H1 (cell line): ENCODE data around the gene APOBEC2. TPM values are rescaled to one million over a fixed set of nuclear protein-coding genes. Genes with fewer than 3 reads are reported as not detected.

Source experiments
- TBP ChIP-seq: IDR thresholded peaks from 2 replicates; pipeline ENCODE4 v1.6.1; 2011; ENCODE audit warnings: low read depth, low read length, improper control_type of control experiment
- polyA plus RNA-seq, 7 experiments: library from polyadenylated mRNA; depleted of rRNA in 3 of 7; stranded (reverse) in 5 of 7; unstranded in 2 of 7; fragments of >200 nt in 5 of 7; fragments of 200-250 nt in 2 of 7; gene quantifications; 1 replicate in 5 of 7; 2 replicates in 1 of 7; 4 replicates in 1 of 7; pipeline versions ENCODE4 v1.2.1 to v1.2.3, GENCODE V29; 2011 to 2013; ENCODE audit warnings: missing spikeins in 2 of 7, mixed read lengths in 2 of 7
- total RNA-seq: library from RNA; stranded (reverse); fragmentation: NEBNext Ultra II Directional; extraction: Animal tissue kit (Norgen Biotek cat#: 25700); gene quantifications from 2 replicates; pipeline ENCODE4 v1.2.1, GENCODE V29; 2021
- TF ChIP-seq, protein P1 (sequence below): IDR thresholded peaks from 2 replicates; pipeline ENCODE4 v1.6.1; 2011; ENCODE audit warnings: low read length, improper control_type of control experiment

The APOBEC2 gene
- total and polyA plus RNA-seq, 2 of the 8 experiments (the other 6 are each of a cell fraction or from before 2014, with no cell fraction given), result not detected

DNA sequence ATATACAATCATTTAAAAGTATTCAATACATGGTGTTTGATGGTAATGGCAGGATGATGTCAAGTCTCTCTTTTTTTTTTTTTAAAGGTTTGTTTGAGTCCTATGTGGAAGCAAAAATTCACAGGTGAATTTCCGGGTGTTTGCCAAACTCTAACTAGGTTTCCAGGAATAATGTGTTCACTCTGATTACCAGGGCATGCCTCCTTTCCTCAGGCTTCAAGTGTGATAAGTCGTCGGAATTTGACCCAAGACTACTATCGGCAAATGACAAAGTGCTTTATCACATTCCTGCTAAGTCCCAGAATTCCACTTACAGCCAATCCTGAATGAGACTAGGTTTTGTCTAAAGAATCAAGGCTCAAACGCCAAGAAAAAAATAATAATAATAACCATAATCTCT lies 11.8 kb downstream of the APOBEC2 start (continued):
- TF ChIP-seq, protein P1, sequence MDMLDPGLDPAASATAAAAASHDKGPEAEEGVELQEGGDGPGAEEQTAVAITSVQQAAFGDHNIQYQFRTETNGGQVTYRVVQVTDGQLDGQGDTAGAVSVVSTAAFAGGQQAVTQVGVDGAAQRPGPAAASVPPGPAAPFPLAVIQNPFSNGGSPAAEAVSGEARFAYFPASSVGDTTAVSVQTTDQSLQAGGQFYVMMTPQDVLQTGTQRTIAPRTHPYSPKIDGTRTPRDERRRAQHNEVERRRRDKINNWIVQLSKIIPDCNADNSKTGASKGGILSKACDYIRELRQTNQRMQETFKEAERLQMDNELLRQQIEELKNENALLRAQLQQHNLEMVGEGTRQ, result no peak
- TF ChIP-seq TBP, result no peak
